Activated naive CD4-positive, alpha-beta T cell treated with anti-CD3 and anti-CD28 coated beads, Interleukin-2, amount 50 U/mL, for 72 hours (primary cell): ENCODE data around the gene NCK2. TPM values are rescaled to one million over a fixed set of nuclear protein-coding genes. Genes with fewer than 3 reads are reported as not detected.

ENCODE experiments used
- ATAC-seq, 2 donors: fragments of 150-1000 bp; cut with Tn5 transposase; 2 replicates each; pipeline ENCODE4 v1.10.0; 2021; ENCODE audit warnings: mild to moderate bottlenecking in 2 of 2, moderate library complexity in 2 of 2
- DNase-seq, 2 donors: peaks; one replicate each; pipeline ENCODE4 v3.0.0; 2021 to 2022; ENCODE audit warnings: low spot score in 2 of 2
- H3K27ac Mint-ChIP-seq, 2 donors: one replicate each; pipeline ENCODE4 v1.8.0; 2022; ENCODE audit warnings: mild to moderate bottlenecking in 2 of 2, mixed read lengths in 2 of 2
- H3K36me3 Mint-ChIP-seq, 2 donors: one replicate each; pipeline ENCODE4 v1.8.0; 2022; ENCODE audit warnings: mixed read lengths in 2 of 2
- H3K9me3 Mint-ChIP-seq, 2 donors: one replicate each; pipeline ENCODE4 v1.8.0; 2022; ENCODE audit warnings: mixed read lengths in 2 of 2
- total RNA-seq, 2 donors: library from RNA; stranded (reverse); gene quantifications; one replicate each; pipeline ENCODE4 v1.2.3, GENCODE V29; 2022

NCK2 gene
- total RNA-seq, 2 donors from 2014 or later: 89.3 to 98.5 TPM

DNA sequence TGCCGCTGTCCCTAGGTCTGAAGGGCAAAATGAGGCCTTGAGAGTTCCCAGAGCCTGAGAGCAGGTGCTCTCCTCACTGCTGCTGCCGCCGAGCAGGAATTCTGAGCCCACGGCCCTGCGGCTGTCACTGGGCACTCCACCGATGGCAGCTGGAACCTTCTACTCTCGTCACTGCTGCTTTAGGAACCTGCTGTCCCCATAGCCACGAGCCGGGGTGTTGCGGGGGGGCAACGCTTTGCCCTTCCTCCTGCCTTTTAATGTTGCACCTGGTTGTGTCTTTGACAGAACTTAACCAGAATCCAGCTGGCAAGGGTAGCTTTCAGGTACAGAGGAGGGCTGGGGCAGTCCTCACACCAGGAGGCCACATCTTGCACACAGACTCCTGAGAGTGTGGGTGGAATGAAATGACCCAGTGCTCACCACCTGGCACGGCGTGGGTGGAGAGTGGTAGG lies 32.3 kb downstream of the NCK2 start:
- Mint-ChIP-seq H3K27ac (peak overlapping the region; percentile 82 to 94), H3K36me3 (peaks cover 13 to 26% of the 10 kb centered on the region in 2 donors), H3K9me3 (no peaks in the 10 kb centered on the region)
- ATAC-seq (peak in 1 of 2 donors; percentile 27), DNase-seq (no peak)

DNA sequence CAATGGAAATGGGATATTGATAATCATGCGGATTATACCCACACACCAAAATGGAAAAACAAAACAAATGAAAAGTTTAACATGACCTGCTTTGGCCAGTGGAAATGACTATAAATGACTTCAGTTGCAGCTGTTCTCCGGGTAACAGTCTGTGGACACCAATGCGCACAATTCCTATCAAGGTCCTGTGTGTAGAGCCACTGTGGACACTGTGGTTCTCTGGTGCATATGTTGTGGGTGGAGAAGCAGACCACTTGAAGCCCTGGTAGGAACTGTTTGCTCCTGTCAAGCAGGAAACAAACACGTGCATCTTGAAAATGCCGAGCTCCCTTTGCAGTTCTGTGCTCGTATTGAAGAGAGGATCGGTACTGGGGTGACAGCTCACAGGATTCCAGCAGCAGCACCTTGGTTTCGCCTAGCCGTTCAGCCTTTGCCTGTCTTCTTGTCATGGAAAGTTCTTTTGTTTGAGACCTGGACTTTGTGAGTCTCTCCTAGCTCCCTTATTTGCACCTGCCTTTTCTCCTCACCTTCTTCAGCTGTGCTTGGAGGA lies 32.9 kb downstream of the NCK2 start:
- peak overlapping the region; percentile 76 to 82 for H3K27ac Mint-ChIP-seq
- H3K9me3 Mint-ChIP-seq: no peaks in the 10 kb centered on the region
- DNase-seq: no peak
- ATAC-seq: peak in 1 of 2 donors; percentile 10
- peaks cover 10 to 26% of the 10 kb centered on the region in 2 donors for H3K36me3 Mint-ChIP-seq

DNA sequence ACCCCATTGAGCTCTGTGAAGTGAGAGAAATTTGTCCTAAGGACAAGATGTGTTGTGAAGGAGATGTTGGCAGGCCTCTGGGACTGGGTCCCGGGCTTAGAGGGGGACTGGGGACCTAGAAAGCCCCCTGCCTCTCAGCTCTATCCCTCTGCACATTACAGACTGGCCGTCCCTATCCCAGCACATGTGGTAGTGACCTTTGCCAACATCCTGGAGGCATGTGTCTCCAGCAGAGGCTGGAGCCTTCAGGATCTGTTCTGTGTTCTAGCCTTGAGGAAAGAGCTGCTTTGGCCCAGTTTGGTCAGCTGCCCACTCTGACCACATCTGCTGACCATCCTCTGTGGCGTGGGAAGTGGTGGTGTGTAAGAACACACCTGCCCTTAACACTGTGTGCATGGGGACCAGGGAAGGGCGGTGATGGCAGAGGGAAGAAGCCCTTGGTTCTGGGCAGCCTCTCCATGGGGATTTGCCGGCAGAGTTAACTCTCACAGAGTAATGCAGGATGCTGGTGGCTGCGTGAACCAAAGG lies 33.4 kb downstream of the NCK2 start:
- peaks cover 4 to 21% of the 10 kb centered on the region in 2 donors for H3K36me3 Mint-ChIP-seq
- no peaks in the 10 kb centered on the region for H3K9me3 Mint-ChIP-seq
- peak overlapping the region; percentile 76 to 82 for H3K27ac Mint-ChIP-seq
- ATAC-seq (no peak), DNase-seq (no peak)

DNA sequence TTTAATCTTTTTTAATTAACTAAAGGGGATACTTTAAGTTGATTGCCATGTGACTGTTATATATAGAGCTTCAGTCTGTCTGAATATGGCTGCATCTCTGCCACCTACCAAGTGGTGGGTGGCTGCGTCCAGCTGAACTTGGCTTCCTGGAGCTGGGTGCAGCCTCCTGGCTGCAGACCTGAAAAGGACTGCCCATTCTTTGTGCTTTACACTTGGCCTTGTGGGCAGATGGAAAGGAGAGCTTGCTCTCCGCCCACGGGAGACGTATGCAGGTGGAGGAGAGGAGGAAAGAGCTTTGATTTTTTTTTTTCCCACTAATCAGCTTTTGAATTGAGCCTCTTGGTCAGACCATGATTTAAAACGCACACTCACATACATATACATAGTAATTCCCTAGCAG lies 34.7 kb downstream of the NCK2 start:
- Mint-ChIP-seq H3K9me3 (no peaks in the 10 kb centered on the region), H3K27ac (peak overlapping the region in 1 of 2 donors; percentile 16), H3K36me3 (peaks cover 0 to 15% of the 10 kb centered on the region in 2 donors)
- DNase-seq (no peak), ATAC-seq (no peak)

DNA sequence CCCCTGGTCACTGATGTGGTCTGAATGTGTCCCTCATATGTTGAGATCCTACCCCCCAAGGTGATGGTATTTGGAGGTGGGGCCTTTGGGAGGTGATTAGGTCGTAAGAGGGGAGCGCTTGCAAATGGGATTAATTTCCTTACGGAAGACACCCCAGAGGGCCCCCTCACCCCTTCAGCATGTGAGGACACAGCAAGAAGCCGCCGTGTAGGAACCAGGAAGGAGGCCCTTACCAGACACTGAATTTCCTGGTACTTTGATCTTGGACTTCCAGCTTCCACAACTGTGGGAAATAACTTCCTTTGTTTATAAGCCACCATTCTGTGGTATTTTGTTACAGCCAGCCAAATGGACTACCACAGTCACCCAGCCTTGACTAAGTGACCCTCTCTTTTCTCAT lies 35.9 kb downstream of the NCK2 start:
- H3K36me3 Mint-ChIP-seq: peaks cover 0 to 15% of the 10 kb centered on the region in 2 donors
- H3K9me3 Mint-ChIP-seq: no peaks in the 10 kb centered on the region
- ATAC-seq (no peak), DNase-seq (no peak)
- H3K27ac Mint-ChIP-seq: peak overlapping the region; percentile 53 to 92

DNA sequence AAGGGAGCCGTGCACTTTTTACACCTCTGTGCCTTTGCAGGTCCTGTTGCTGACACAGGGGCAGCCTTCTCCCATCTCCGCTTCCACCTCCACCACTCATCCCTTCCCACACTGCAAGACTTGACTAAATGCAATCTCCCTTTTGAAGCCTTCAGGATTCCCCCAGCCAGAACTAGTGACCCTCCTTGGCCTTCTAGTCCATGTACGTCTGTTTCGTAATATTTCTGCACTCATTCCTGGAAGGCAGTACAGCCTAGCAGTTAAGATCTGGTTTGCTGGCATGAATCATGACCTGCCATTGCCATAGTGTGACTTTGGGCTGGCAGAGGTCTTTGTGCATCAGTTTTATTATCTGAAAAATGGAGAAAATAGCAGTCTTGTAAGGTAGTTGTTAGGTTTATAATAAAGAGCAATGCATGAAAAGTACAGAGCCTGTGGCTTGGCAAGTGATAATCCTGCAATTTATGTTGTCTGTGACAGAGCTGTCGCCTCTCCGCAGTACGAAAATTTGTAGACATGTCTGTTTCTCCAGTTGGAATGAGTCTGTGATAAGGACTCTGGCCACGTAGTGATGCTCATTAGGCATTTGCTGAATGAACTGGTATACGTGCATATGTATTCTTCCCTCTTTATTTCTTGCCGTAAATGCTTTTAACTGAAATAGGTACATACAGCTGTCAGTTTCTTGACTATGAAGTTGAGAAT lies 36.7 kb downstream of the NCK2 start:
- Mint-ChIP-seq H3K36me3 (peaks cover 0 to 15% of the 10 kb centered on the region in 2 donors), H3K9me3 (no peaks in the 10 kb centered on the region), H3K27ac (peak overlapping the region; percentile 53 to 92)
- DNase-seq (no peak), ATAC-seq (peak in 1 of 2 donors; percentile 46)

DNA sequence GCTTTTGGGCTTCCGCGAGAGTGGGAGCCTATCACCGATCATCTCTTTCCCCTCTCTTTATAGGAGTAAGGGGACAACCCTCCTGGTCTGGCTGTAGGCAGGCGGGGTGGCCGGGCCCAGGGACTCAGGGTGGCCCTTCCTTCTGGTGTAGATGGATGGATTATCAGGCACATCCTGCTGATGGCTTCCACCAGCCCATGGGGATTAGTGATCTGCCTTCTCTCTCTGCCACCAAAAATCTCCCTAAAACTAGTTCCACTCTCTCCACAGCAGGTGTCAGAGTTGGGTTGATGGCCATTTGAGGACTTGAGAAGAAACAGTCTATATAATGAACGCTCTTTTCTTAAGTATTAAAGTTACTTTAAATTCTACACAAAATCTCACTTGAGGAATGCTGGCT lies 37.4 kb downstream of the NCK2 start:
- ATAC-seq (no peak), DNase-seq (no peak)
- Mint-ChIP-seq H3K27ac (peak overlapping the region; percentile 72 to 87), H3K36me3 (peaks cover 0 to 15% of the 10 kb centered on the region in 2 donors), H3K9me3 (no peaks in the 10 kb centered on the region)

DNA sequence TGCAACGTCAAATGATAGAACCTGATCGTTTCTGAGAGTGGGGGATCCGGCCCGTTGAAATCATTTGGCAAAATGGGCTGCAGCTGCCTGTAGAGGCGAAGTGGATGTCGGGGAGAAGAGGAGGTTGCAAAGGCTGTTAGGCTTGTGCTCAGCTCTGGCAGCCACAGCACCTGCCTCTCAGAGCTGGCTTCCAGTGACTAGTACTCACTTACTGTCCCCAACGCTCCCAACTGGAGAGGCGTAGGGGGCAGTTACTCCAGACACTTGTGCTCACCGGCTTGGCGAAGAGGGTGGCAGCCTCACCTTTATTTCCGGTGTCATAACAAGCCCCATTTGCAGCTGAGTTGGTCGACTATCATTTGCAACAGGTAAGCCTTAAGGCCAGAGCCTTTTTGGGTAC lies 37.9 kb downstream of the NCK2 start:
- peak overlapping the region; percentile 72 to 87 for H3K27ac Mint-ChIP-seq
- DNase-seq: no peak
- peaks cover 0 to 15% of the 10 kb centered on the region in 2 donors for H3K36me3 Mint-ChIP-seq
- no peak for ATAC-seq
- H3K9me3 Mint-ChIP-seq: no peaks in the 10 kb centered on the region

DNA sequence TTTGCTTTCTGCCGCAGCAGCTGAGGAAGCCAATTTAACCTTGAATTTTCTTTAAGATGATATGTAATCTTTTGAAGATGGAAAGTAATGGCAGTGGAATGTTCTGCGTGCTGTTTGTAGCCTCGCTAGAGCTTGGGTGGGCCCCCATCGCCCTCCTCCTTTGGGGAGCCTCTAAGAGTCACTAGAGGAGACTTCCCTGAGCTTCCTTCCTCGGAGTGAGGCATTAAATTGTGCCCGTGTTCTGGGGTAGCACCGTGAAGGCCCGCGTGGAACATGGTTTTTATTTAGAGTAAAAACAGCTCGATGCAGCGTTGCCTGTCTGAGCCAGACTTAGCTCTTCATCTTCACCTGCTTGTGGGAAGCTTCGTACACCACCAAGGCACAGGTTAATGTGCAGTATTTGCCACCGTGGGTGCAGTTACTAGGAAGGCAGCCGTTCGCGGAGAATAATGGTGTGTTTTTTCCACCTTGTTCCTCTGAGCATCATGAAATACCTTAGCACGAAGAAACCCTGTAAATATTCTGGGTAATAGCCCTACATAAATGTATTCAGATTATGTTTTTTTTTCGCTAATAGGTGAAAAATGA lies 38.5 kb downstream of the NCK2 start:
- H3K27ac Mint-ChIP-seq: peak overlapping the region; percentile 72 to 84
- DNase-seq (no peak), ATAC-seq (no peak)
- no peaks in the 10 kb centered on the region for H3K9me3 Mint-ChIP-seq
- peaks cover 0 to 15% of the 10 kb centered on the region in 2 donors for H3K36me3 Mint-ChIP-seq

DNA sequence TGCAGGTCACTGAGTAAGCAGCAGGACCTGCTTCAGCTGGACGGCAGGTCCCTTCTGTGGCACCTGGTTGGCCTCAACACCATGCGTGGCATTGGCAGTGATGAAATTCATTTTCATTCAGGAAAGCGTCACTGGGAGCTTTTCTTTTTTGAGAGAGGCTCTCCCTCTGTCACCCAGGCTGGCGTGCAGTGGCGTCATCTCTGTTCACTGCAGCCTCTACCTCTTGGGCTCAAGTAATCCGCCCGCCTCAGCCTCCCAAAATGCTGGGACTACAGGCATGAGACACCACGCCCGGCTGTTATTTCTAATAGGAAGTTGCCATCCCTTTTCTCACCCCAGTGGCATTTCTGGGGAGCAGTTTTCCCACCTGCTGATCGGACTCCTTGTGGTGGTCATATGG lies 39.3 kb downstream of the NCK2 start:
- Mint-ChIP-seq H3K27ac (peak overlapping the region in 1 of 2 donors; percentile 41), H3K9me3 (no peaks in the 10 kb centered on the region), H3K36me3 (peaks cover 0 to 19% of the 10 kb centered on the region in 2 donors)
- no peak for ATAC-seq
- DNase-seq: no peak

DNA sequence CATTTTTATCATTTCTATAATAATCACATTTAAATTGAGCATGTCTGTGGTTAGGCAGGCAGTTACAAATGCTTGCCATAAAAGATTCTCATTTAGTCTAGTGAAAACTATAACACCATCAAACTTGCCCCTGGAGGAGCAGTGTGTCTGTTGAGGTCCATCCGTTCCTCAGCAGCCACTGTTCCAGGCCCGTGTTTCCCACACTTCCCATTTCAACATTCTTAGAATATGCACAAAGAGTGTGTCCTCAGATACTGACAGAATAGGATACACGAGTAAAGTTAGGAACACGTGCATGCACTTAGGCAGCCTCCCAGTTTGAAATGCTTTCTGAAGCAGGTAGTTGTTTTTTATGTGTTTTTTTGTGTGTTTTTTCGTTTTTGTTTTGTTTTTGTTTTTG lies 39.9 kb downstream of the NCK2 start:
- Mint-ChIP-seq H3K27ac (no peak overlapping the region), H3K9me3 (no peaks in the 10 kb centered on the region), H3K36me3 (peaks cover 0 to 17% of the 10 kb centered on the region in 2 donors)
- ATAC-seq (no peak), DNase-seq (no peak)

DNA sequence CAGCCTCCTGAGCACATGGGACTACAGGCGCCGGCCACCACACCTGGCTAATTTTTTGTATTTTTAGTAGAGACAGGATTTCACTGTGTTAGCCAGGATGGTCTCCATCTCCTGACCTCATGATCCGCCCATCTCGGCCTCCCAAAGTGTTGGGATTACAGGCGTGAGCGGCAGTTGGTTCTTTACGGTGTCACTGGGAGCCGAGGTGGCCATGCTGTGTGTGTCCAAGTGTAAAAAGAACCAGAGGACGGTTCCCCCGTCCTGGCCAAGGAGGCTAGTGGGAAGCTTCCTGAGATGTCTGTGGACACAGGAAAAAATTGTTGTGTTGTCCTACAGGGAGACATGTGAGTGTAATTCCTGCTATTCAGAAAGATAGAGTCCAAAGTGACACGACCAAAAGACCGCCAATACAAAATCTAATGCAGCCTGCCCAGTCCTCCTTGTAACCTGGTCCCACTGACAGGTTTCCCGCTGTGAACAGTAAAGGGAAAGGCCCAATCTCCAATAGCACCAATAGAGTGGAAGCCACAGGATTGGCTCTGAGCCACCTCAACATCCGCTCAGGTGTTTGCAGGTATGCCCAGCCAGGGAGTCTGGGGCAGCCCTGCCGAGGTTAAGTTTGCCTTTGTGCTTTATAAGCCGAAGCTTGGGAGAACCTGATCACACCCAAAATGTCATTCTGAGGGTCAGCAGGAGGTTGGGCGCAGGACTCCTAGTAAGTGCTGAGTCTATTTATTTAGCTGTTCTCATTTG lies 40.6 kb downstream of the NCK2 start:
- H3K27ac Mint-ChIP-seq: peak overlapping the region in 1 of 2 donors; percentile 97
- no peak for DNase-seq
- no peaks in the 10 kb centered on the region for H3K9me3 Mint-ChIP-seq
- ATAC-seq: no peak
- peaks cover 0 to 16% of the 10 kb centered on the region in 2 donors for H3K36me3 Mint-ChIP-seq

DNA sequence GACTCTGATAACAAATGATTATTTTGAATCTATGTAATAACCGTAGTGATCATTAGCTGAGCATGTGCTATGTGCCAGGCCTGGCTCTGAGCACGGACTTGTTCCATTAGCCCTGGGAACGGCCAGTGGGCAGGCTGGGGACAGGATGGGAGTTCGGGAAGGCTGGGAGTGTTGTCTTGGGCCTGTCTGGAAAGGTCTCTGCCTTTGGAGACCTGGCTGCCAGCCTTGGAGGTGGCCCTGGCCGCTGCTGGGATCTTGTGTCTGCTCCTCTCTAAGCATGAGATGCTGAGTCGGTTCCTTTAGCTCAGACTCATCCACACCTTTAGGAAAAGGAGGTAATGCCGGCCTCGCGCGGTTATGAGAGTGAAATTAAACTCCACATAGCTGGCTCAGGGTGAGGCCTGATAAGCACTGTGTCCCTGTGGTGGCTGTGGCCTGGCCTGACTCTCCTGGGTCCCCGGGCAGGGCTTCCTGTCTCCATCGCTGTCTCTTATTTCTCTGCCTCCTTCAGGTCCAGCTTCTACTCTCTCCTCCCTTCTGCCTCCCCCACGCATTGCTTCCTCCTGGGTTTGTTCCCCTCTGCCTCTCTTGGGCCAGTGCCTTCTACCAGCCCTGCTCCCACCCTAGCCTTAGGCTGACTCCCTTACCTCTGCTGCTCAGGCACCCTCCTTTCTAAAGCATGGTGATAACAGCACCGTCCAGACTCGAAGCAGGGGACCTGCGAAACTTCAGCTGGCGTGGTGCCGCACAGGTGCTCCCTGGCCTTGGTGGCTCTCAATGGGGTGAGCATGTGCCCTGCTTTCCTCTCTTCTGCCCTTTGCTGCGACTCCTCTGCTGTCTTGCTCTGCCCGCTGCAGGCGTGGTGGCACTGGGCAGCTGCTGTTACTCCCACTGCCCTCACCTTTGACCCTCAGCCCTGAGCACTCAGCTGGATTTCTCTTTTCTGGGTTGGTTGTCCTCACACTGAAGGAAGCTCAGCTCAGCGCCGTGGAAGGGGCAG lies 41.8 kb downstream of the NCK2 start:
- peak; percentile 3 to 48 for ATAC-seq

DNA sequence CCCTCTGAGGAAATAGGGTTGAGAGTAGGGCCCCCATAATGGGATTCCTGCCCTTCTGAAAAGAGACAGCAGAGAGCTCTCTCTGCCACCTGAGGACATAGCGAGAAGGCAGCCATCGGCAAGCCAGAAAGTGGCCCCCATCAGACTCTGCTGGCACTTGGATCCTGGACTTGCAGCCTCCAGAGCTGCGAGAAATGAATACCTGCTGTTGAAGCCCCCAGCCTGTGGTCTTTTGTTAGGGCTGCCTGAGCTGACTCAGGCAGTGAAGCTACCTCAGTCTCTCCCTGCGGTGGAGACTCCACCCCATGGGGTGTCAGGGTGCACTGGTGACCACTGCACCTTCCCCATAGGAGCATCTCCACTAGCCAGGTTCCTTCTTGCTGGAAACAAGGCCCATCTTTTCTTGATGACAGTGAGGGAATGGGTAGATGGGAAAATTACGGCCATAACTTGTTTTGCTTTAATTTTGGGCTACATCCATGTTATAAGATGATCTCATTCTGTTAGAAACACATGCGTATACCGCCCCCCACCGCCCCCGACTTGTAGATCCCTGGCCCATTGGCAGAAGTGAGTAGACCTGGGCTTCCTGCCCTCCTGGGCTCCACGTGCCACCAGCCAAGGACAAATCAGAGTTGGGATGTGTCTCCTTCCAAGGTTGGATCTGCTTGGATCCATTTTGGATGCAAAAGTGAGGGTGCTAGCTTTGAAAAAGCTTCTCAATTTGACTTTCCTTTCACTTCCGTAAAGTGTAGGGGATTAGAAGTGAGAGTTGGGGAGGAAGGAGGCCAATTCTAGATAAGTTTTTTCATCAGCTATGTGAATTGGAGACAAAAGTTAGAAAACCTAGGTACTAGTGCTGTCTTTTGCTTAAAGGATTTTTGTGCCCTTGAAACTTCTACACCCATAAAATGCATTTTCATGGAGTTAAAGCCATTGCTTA lies 42.9 kb downstream of the NCK2 start:
- Mint-ChIP-seq H3K27ac (peak overlapping the region; percentile 92 to 97), H3K36me3 (peaks cover 15 to 20% of the 10 kb centered on the region in 2 donors), H3K9me3 (no peaks in the 10 kb centered on the region)
- DNase-seq (no peak), ATAC-seq (no peak)

More for the DNA sequence above, 41.8 kb downstream of the NCK2 start:
- peak overlapping the region; percentile 92 to 97 for H3K27ac Mint-ChIP-seq
- DNase-seq: no peak
- H3K36me3 Mint-ChIP-seq: peaks cover 9 to 18% of the 10 kb centered on the region in 2 donors
- H3K9me3 Mint-ChIP-seq: no peaks in the 10 kb centered on the region
